ENCODE measurements around the gene ZNF728. TPM values are rescaled to one million over a fixed set of nuclear protein-coding genes. Genes with fewer than 3 reads are reported as not detected.

ZNF728 gene
- 10 to 100 TPM in 1 of 4 donors, 1 to 10 TPM in 3; 2.6 to 10.6 (median 4.6) TPM for total RNA-seq

GRCh38 chr19:23002690-23003422 lies at the start of gene ZNF728:
ZNF728 (minus strand) TSS chr19:23003176; CDS start chr19:23003030, 146 bp downstream.
- peak within 1 kb of the TSS in 3 of 4 donors; percentile 74 to 86 (median 83) for H3K27ac ChIP-seq
- peaks cover 0 to 4% of the 10 kb centered on the region in 2 donors for H3K36me3 ChIP-seq
- no peaks in the 10 kb centered on the region for H3K27me3 ChIP-seq
- 0% methylated on average over 1 of the region's 46 CpGs for WGBS, 2 donors (ENCODE audit: low coverage in 1 of 2)
- H3K9me3 ChIP-seq: peaks cover 0 to 49% (median 0%) of the 10 kb centered on the region in 3 donors
- peak; percentile 94 for ATAC-seq
- H3K4me1 ChIP-seq: no peaks in the 10 kb centered on the region
- H3K4me3 ChIP-seq: peak within 1 kb of the TSS; percentile 51 to 57
- TF ChIP-seq POLR2A (IDR thresholded peaks at IDR 0.05) (no peak), CTCF (IDR thresholded peaks at IDR 0.05) (no peak), EP300 (IDR thresholded peaks at IDR 0.05) (no peak), POLR2AphosphoS5 (IDR thresholded peaks at IDR 0.05) (no peak)

GRCh38 chr19:23052349-23052748 lies 49.4 kb upstream of the ZNF728 start:
- Histone ChIP-seq H3K27ac (no peak overlapping the region), H3K4me3 (no peak overlapping the region), H3K4me1 (no peaks in the 10 kb centered on the region), H3K27me3 (no peaks in the 10 kb centered on the region), H3K9me3 (no peaks in the 10 kb centered on the region), H3K36me3 (no peaks in the 10 kb centered on the region)
- ATAC-seq: no peak
- WGBS, 2 donors (ENCODE audit: low coverage in 1 of 2): 14% methylated on average over 1 of the region's 1 CpG; no CpG with 5 or more reads in 1 of the 2 donors
- TF ChIP-seq EP300 (IDR thresholded peaks at IDR 0.05): no peak
- TF ChIP-seq POLR2AphosphoS5 (IDR thresholded peaks at IDR 0.05): no peak
- no peak for TF ChIP-seq POLR2A (IDR thresholded peaks at IDR 0.05)
- TF ChIP-seq CTCF (IDR thresholded peaks at IDR 0.05): no peak

- 61 to 80% methylated on average over 1 to 3 of the region's 4 CpGs for WGBS, 2 donors (ENCODE audit: low coverage in 1 of 2)
- Histone ChIP-seq H3K4me1 (no peaks in the 10 kb centered on the region), H3K27me3 (no peaks in the 10 kb centered on the region), H3K36me3 (no peaks in the 10 kb centered on the region), H3K4me3 (no peak overlapping the region), H3K9me3 (no peaks in the 10 kb centered on the region), H3K27ac (no peak overlapping the region)
- no peak for ATAC-seq
- TF ChIP-seq EP300 (IDR thresholded peaks at IDR 0.05) (no peak), CTCF (IDR thresholded peaks at IDR 0.05) (no peak), POLR2AphosphoS5 (IDR thresholded peaks at IDR 0.05) (no peak), POLR2A (IDR thresholded peaks at IDR 0.05) (no peak)
Observed at GRCh38 chr19:23049256-23049655, 46.3 kb upstream of the ZNF728 start.

GRCh38 chr19:23046743-23047142 lies 43.8 kb upstream of the ZNF728 start:
- no peak for TF ChIP-seq POLR2AphosphoS5 (IDR thresholded peaks at IDR 0.05)
- no peak for TF ChIP-seq POLR2A (IDR thresholded peaks at IDR 0.05)
- TF ChIP-seq EP300 (IDR thresholded peaks at IDR 0.05): no peak
- TF ChIP-seq CTCF (IDR thresholded peaks at IDR 0.05): no peak
- no peak overlapping the region for H3K27ac ChIP-seq
- no peak overlapping the region for H3K4me3 ChIP-seq
- whole genome bisulfite sequencing, 2 donors (ENCODE audit: low coverage in 1 of 2): 76 to 83% methylated on average over 2 to 6 of the region's 6 CpGs
- no peaks in the 10 kb centered on the region for H3K27me3 ChIP-seq
- H3K36me3 ChIP-seq: no peaks in the 10 kb centered on the region
- H3K4me1 ChIP-seq: no peaks in the 10 kb centered on the region
- no peaks in the 10 kb centered on the region for H3K9me3 ChIP-seq
- no peak for ATAC-seq

- no peaks in the 10 kb centered on the region for H3K27me3 ChIP-seq
- no peak overlapping the region for H3K27ac ChIP-seq
- TF ChIP-seq CTCF (IDR thresholded peaks at IDR 0.05) (no peak), POLR2A (IDR thresholded peaks at IDR 0.05) (no peak), EP300 (IDR thresholded peaks at IDR 0.05) (no peak), POLR2AphosphoS5 (IDR thresholded peaks at IDR 0.05) (no peak)
- no peaks in the 10 kb centered on the region for H3K36me3 ChIP-seq
- H3K4me3 ChIP-seq: no peak overlapping the region
- H3K4me1 ChIP-seq: no peaks in the 10 kb centered on the region
- no peak for ATAC-seq
- no peaks in the 10 kb centered on the region for H3K9me3 ChIP-seq
- WGBS, 2 donors (ENCODE audit: low coverage in 1 of 2): 17 to 29% methylated on average over 1 of the region's 2 CpGs
Observed at GRCh38 chr19:23033721-23034120, 30.7 kb upstream of the ZNF728 start.

Data from gastroesophageal sphincter (tissue), 4 donors.